ENCODE measurements around the gene POM121L2. TPM values are rescaled to one million over a fixed set of nuclear protein-coding genes. Genes with fewer than 3 reads are reported as not detected.
A peak's percentile ranks its signal among the peaks of the same experiment; 100 is the strongest.

The POM121L2 gene
- total and polyA plus RNA-seq, 9 of the 15 experiments (the other 6 are each of a cell fraction or from before 2014, with no cell fraction given) = 0.23 to 0.45 TPM; not detected in 7

- no peak for TF ChIP-seq GMEB1 (CRISPR knock-in tag; IDR thresholded peaks at IDR 0.05)
- TF ChIP-seq STAT6 (CRISPR knock-in tag; IDR thresholded peaks at IDR 0.05) = no peak
- TF ChIP-seq GATAD2A (IDR thresholded peaks at IDR 0.05) = no peak
- no peak for TF ChIP-seq ZNF274 (IDR thresholded peaks at IDR 0.05; ENCODE audit: borderline replicate concordance, low read depth, low read length)
- no peak for TF ChIP-seq TSC22D4 (tag; IDR thresholded peaks at IDR 0.05)
- 0 out of 2 replicates have a peak, but pooled peaks have one; percentile 18 for TF ChIP-seq TAF7 (tag; IDR thresholded peaks at IDR 0.05)
- TF ChIP-seq SNRNP70 (optimal IDR thresholded peaks at IDR 0.05; ENCODE audit: low read depth, low read length) = no peak
- no peak for TF ChIP-seq MAFF (IDR thresholded peaks at IDR 0.05; ENCODE audit: low read length)
- no peak for TF ChIP-seq HES1 (IDR thresholded peaks at IDR 0.05; ENCODE audit: low read depth)
- peak; percentile 77 for TF ChIP-seq ZBTB40 (IDR thresholded peaks at IDR 0.05)
- no peak for TF ChIP-seq ZBTB40 (CRISPR knock-in tag; IDR thresholded peaks at IDR 0.05)
- no peak for TF ChIP-seq ZNF239 (CRISPR knock-in tag; IDR thresholded peaks at IDR 0.05)
- TF ChIP-seq DPF2 (IDR thresholded peaks at IDR 0.05) = no peak
- TF ChIP-seq SMARCB1 (IDR thresholded peaks at IDR 0.05; ENCODE audit: insufficient read length, low read depth) = no peak
- TF ChIP-seq JUN (IDR thresholded peaks at IDR 0.05; ENCODE audit: borderline replicate concordance, low read depth, low read length) = 0 out of 2 replicates have a peak, but pooled peaks have one; percentile 11
- no peak for TF ChIP-seq JUN (CRISPR knock-in tag; IDR thresholded peaks at IDR 0.05; ENCODE audit: borderline replicate concordance)
These were observed 32.5 kb downstream of the POM121L2 start (continued) for GRCh38 chr6:27279513-27280063.
